ENCODE results near the gene DENND4A.
"Not testable (repeated sequence)": the region's sequence is repeated elsewhere in the genome, so short reads cannot be mapped to it uniquely, and the experiment has no call there.

DENND4A gene

DNA sequence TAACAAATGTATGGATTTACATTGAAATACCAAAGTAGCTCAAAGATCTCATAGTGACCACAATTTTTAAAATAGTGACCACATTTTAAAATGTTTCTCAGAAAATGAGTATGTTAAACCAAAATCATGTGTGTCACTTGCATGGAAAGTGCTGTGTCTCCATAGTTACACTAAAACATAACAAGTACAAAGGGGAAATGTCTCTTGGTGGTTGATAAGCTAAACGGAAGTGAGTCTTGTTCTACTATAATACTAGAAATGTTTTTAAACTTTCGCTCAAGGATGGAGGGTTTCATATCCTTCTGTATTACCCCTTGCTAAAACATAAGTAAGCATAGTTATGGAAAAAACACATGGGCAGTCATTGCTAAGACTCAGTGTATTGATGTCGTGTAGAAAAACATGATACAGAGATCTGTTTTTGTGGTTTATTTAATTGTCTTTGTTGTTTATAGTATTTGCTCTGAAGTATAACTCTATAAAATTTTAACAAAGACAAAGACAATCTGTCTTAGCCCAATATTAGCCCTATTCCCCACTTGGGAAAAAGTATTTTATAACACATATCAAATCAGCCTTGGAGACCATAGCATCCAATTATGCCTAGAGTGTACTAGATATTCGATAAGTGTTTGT lies 27.0 kb upstream of the DENND4A start:
- no peak for DNase-seq

DNA sequence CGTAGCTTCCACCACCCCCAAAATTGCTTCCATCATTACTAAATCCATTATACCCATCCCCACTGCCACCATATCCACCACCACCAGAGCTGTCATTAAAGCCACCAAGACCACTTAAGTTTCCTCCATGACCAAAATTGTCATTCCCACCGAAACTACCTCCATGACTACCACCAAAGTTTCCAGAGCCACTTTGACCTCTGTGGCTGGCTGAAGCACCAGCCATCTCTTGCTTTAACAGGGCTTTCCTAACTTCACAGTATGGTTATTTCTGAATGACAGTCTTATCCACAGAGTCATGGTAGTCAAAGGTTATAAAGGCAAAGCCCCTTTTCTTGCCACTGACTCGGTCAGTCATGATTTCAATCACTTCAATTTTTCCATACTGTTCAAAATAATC lies 24.3 kb upstream of the DENND4A start:
- no peak for DNase-seq

DNA sequence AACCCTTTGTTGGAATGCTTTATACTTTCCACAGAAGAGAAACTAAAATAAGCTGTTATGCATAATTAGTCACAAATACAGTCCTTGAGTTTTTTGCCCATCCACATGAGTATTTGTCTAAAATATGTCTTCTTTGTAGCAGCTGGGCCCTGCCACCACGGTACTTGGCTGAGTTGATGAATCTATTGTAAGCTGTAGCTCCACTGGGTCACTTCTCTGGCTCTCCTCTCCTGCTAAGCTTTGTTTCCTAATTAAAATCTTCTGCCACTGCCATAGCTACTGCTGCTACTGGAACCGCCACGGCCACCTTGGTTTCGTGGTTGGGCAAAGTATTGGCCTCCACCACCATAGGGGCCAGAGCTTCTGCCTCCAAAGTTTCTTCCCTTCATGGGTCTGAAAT lies 23.9 kb upstream of the DENND4A start:
- DNase-seq, result not testable (repeated sequence)

DNA sequence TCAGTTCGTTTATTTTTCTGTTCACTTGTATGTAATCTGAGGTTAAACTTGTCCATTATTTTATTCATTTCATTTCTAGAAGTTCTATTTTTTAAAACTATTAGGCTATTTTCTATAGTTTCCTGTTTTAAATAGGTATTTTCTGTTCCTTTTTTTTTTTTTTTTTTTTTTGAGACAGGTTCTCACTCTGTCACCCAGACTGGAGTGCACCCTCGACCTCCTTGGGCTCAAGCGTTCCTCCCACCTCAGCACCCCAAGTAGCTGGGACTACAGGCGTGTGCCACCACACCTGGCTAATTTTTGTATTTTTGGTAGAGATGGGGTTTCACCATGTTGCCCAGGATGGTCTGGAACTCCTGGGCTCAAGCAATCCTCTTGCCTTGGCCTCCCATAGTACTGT lies 22.2 kb upstream of the DENND4A start:
- DNase-seq, result not testable (repeated sequence)

DNA sequence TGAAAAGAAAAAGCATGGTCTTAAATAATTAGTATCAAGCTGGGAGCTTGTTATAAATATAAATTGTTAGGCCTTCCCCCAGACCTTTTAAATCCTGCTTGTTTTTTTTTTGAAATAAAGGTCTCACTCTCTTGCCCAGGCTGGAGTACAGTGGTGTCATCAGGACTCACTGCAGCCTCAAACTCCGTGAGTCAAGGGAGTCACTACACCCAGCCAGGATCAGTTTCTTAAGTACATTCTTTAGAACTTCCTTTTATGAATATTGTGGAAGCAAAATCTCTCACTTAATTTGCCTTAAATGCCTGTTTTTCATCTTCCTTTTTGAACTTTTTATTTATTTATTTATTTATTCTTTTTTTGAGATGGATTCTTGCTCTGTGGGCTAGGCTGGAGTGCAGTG lies 20.8 kb upstream of the DENND4A start:
- no peak for DNase-seq

DNA sequence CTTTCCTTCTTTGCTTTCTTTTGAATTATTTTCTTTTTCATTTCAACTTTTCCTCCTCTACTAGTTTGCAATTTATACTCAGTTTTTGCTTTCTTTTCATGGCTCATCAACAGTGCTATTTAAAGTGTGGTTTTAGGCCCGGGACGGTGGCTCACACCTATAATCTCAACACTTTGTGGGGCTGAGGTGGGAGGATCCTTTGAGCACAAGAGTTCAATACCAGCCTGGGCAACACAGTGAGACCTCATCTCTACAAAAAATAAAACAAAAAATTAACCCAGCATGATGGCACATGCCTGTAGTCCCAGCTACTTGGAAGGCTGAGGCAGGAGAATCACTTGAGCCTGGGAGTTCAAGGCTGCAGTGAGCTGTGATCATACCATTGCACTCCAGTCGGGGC lies 20.4 kb upstream of the DENND4A start:
- DNase-seq, result no peak

DNA sequence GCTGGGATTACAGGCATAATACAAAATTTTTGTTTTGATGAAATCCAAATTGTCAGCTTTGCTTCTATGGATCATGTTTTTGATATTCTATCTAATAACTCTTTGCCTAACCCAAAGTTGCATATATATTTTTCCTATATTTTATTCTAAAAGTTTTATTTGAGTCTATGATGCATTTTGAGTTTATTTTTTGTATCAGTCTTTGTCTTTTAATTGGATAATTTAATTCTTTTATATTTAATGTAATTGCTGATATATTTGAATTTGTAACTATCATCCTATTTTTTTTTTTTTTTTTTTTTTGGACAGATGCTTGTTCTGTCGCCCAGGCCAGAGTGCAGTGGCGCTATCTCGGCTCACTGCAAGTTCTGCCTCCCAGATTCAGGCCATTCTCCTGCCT lies 19.7 kb upstream of the DENND4A start:
- no peak for DNase-seq

DNA sequence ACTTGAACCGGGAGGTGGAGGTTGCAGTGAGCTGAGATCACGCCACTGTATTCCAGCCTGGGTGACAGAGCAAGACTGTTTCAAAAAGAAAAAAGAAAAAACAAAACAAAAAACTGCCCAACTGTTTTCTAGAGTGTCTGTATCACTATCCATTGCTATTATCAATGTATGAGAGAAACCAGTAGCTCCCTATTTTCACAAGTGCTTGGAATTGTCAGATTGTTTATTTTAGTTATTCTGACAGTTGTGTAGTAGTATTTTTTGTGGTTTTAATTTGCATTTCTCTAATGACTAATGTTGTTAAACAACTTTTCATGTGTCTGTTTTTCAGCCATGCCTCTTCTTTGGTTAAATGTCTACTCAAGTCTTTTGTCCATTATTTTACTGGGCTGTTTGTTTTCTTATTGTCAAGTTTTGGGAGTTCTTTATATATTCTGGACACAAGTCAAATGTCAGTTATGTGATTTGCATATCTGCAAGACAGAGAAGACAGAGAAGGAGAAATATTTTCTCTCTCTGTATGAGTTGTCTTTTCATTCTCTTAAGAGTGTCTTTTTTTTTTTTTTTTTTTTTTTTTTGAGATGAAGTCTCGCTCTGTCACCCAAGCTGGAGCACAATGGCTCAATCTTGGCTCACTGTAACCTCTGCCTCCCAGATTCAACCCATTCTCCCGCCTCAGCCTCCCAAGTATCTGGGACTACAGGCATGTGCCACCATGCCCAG lies 19.1 kb upstream of the DENND4A start:
- DNase-seq, result not testable (repeated sequence)

DNA sequence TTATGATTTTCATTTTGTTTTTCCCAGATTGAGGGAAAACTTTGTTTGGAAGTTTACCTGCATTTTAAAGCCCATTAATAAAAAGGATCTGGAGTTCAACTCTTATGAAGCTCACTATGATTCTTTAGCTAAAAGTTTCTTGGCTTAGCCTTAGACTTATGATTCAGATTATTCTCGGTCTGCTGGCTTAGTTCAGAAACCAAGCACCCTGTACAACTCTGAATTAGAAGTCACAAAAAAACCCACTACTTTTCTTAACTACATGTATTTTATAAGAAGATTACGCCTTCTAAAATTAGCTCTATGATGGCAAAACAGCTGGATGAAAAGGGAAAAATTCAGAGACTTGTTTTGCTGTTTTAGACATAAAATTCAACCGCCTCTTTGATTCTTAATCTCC lies 14.3 kb upstream of the DENND4A start:
- DNase-seq, result no peak

DNA sequence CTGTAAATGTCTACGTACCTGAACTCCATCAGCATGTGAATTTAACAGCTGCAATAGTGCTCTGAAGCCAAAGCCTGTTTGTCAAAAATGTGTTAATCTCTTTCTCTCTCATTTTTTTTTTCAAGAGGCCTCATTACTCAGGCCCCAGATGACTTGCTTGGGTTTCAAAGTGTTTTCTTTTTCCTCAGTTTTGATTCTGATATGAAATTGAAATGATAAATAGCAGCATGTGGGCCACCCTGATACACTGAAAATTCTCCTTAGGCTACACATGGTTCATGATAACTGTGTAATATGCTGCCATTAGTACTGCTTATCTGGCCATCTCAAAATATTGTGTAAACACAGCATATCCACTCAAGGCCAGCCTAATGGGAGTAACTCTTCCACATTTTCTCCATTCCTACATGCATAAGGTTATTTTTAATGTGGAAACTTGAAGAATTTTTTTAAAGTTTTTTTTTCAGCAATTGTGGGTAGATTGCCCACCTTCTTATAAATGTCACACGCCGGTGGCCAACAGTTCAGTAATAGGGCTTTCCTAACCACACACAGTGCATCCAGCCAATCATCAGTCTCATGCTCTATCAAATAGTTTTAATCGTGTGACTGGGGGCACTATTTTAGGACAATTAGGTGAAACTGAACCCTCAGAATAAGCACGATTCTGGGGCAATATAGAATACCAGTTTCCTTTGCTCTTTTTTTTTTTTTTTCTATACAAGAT lies 13.1 kb upstream of the DENND4A start:
- no peak for DNase-seq

DNA sequence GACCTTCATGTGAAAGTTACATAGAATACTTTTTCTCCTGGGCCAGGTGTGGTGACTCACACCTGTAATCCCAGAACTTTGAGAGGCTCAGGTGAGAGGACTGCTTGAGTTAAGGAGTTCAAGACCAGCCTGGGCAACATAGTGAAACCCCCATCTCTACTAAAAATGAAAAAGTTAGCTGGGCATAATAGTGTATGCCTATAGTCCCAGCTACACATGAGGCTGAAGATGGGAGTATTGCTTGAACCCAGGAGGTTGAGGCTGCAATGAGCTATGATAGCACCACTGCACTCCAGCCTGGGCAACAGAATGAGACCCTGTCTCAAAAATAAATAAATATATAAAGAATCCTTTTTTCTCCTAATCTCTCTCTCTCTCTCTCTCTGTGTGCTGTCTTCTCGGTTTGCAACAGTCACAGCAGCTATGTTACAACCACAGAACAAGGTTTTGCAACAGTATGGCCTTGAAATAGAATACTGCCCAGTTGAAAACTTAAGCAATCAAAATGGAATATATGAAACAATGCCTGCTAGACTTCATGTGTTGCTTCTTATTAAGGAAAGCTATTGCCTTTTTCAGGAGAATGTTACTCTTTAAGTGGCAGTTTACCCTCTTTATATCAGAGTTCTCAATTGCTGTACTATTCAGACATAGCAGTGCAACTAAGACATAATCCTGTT lies 12.3 kb upstream of the DENND4A start:
- DNase-seq, result no peak

DNA sequence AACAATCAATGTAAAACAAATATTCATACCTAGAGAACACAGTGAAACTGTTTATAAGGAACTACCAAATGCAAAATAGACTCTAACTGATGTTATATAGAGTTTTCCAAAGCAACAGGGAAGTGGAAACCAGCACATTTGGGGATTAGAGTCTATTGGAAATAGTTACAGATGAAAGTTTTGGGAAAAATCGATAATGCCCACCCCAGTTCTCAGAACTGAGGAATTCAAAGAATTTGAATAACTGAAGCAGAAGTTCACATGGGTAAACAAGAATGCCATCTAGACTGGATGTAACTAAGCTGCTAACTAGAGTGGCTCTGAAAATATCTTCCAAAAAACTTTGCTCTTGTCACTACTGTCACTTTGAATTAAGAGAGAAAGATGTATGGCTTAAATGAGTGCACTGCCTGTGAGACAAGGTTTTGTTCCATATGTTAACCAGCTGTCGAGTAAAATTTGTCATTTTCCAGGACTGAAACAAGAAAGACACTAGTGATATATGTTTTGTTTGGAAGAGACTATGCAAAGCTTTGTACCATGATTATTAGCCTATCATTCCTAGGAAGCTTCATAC lies 9.2 kb upstream of the DENND4A start:
- DNase-seq, result no peak

DNA sequence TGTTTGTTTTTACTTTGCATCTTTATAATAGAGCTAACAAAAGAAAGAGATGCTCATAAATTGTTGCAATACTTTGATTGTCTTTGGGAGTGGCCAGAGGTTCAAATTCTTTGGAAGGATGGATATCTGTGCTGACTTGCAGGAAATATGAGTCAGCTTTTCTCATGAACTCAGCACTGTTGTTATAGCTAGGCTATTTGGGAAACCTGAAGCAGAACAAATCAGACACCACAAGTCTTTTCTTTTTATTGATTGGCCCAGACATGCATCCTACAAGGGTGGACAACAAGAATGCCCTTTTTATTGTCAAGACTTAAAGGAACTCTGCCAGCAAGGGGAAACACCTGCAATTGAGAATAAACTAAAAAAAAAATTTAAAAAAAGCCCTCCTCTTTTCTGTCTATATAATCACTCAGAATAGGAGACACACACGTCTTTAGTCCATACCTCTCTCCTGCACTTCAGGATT lies 4.6 kb upstream of the DENND4A start:
- no peak for DNase-seq

DNA sequence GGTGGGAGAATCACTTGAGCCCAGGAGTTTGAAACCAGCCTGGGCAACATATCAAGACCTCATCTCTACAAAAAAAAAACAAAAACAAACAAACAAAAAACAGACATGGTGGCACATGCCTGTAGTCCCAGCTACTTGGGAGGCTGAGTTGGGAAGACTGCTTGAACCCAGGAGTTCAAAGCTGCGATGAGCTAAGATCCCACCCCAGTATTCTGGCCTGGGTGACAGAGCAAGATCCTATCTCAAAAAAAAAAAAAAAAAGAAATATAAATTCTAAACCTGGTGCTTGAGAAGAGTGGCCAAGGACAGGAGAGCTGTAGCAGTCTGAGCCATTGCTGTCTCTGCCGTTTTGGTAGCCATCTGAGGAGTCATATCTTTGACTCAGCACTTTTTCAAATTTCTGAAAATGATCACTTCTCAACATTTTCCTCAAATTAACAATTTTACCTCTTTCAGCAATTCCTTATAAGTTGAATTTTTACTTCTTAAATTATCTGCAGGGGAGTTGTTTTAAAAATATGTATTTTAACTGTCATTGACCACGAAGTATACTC lies 3.6 kb upstream of the DENND4A start:
- no peak for DNase-seq

DNA sequence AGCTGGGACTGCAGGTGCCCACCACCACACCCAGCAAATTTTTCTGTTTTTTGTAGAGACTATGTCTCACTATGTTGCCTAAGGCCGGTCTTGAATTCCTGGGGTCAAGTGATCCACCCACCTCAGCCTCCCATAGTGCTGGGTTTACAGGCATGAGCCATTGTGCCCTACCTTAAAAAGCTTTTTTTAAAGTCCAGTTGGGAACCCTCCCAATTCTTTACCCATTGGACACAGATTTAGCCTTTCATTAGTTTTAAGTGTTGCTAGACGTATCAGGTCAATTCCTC lies 1.7 kb upstream of the DENND4A start:
- no peak for DNase-seq

DNA sequence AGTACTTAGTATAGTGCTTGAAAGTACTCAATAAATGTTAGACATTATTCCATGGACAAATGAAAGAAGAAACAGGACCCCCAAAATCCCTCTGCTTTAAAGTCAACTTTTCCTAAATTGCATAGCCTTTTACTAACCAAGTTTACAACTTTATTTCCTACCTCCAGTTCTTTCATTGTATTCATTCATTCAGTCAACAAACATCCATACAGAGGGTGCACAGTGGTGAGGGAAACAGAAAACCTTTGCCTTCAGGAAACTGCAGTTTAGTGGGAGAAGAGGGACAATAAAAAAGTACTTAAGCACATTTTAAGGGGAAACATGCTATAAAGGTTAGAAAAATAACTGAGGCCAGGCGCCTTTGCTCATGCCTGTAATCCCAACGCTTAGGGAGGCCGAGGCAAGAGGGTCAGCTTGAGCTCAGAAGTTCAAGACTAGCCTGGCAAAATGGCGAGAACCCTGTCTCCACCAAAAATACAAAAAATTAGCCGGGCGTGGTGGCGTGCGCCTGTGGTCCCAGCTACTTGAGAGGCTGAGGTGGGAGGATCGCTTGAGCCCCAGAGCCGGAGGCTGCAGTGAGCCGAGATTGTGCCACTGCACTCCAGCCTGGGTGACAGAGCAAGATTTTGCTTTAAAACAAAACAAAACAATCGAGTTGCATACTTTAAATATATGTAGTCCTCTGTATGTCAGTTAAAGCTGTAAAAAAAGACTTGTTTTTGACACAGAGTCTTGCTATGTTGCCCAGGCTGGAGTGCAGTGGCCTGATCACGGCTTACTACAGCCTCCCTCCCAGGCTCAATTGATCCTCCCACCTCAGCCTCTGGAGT lies 1.1 kb upstream of the DENND4A start:
- DNase-seq, result no peak

DNA sequence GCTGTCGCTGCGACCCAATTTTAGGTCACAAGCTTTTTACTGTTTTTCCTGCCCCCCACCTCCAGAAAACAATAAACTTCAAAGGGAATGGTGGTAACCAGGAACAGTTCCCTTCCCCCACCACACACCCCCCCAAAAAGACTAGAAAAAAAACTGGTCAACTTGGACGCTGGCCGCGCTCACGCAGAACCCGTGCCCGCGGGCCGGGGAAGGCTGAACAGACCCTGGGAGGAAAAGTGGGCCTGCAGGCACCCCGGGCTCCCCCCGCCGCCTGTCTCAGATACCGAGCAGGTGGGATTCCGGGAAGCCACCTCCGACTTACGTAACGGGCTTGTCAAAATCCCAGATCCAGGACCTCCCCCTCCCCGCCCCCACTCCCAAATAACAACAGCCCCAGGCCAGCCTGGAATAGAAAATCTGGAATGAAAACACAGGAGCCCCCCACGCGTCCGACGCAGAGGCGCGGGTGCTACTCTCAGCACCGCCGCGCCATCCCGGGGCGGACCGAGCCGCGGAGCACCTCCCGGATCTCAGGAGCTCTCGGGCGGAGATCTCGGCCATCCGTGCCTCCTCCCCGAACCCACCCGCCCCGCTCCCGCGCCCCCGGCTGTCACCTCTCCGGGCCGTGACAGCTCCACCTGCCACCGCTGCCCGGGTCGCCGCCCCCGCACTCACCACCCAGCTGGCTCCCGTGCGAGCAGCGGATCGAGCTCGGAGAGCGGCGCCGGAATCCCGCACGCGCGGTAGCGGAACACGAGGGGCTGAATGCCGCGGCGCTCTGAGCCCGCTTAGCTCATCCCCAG lies 557 bp downstream of the DENND4A start:
- DNase-seq, result no peak

DNA sequence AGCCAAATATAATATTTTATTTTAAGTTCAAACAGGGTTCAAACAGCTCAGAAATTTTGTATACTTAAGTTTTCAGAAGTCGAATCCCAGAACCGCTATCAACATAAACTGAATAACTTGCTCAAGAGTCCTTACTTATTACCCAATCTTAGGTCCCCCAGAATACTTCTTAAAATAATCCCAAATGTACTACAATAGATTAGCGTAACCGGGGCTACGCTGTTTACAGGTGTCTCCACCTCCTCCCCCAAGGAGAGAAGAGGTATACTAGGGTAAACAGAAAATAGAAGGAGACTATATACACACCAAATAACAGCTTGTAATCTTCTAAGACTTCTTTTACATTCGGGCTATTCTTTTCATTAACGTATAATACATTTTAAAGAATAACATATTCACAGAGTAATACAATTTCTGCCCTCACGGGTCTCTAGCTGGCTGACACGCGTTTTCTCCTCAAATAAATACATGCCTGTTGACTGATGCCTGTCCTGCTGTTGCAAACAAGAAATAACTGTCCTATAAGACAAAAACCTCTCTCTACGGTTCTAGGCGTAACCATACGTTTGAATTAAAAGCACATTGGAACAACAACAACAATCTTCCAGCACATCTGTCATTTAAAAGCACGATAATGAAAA lies 1.3 kb downstream of the DENND4A start:
- DNase-seq, result peak; percentile 22

DNA sequence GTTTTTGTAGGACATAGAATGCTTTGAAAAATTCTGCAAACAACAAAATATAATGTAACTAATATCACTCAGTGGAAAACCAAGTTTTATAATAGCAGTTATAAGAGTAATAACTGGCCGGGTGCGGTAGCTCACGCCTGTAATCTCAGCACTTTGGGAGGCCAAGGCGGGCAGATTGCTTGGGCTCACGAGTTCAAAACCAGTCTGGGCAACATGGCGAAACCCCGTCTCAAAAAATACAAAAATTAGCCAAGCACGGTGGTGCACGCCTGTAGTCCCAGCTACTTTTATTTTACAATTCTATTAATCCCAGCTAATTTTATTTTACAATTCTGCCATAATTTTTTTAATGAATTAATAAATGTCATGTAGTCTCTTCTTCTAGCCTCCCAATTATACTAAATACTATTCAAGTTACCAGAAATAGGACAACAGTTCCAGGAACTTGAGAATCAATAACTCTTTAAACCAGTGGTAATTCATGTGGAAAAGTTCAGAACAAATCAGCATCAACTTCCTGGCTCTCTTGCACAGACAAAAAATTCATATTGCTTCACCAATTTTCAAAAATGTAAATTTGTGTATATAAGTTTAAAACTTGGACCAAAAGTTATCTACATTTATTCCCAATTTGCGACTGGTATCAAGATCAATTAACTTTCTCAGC lies 2.2 kb downstream of the DENND4A start:
- DNase-seq, result no peak

DNA sequence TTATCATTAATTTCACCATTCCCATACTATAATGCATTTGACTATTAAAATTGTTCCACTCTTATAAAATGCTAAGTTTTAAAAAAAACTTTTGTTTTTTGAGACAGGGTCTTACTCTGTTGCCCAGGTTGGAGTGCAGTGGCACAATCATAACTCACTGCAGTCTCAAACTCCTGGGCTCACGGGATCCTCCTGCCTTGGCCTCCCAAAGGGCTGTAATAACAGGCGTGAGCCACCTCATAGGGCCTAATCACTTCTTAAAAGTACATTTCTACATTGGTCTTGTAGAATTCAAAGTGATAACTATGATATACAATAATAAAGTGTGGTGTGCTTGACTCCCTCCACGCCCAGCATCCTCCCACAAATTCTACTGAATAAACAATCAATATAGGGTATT lies 3.0 kb downstream of the DENND4A start:
- no peak for DNase-seq
